Transverse colon (tissue), 4 donors: ENCODE measurements around the gene GFRA1. TPM values are rescaled to one million over a fixed set of nuclear protein-coding genes. Genes with fewer than 3 reads are reported as not detected.

Source experiments
- DNase-seq: peaks from one replicate; pipeline ENCODE4 v3.0.0-alpha.2; 2019
- H3K27ac ChIP-seq, 4 donors: fragments of 200-600 bp; sonication (generic); 2 replicates each; pipeline ENCODE4 v1.5.1; 2016 to 2018; ENCODE audit warnings: inconsistent platforms in 4 of 4
- H3K27me3 ChIP-seq: fragments of 200-600 bp; sonication (generic); 2 replicates; pipeline ENCODE4 v1.5.1; 2017; ENCODE audit warnings: inconsistent platforms
- H3K36me3 ChIP-seq, 4 donors: fragments of 200-600 bp; sonication (generic); 2 replicates each; pipeline ENCODE4 v1.5.1; 2017 to 2019; ENCODE audit warnings: inconsistent platforms in 4 of 4
- H3K4me1 ChIP-seq, 4 donors: fragments of 200-600 bp; sonication (generic); 2 replicates each; pipeline ENCODE4 v1.5.1; 2017 to 2020; ENCODE audit warnings: inconsistent platforms in 4 of 4
- H3K4me3 ChIP-seq, 4 donors: fragments of 200-600 bp; sonication (generic); 1 replicate in 1 of 4; 2 replicates in 3 of 4; pipeline versions ENCODE4 v1.5.1 to v1.6.1; 2017 to 2019; ENCODE audit warnings: inconsistent platforms in 4 of 4
- H3K9me3 ChIP-seq, 2 donors: fragments of 200-600 bp; sonication (generic); 2 replicates each; pipeline ENCODE4 v1.5.1; 2017 to 2019; ENCODE audit warnings: inconsistent platforms in 2 of 2
- EP300 ChIP-seq: sonication (generic); formaldehyde crosslinking; IDR thresholded peaks from one replicate; pipeline ENCODE4 v1.6.1; 2017; ENCODE audit warnings: antibody characterized with exemption, low read depth
- POLR2A ChIP-seq: fragments of 450-650 bp; IDR thresholded peaks from one replicate; pipeline ENCODE4 v1.6.1; 2016; ENCODE audit warnings: antibody characterized with exemption, mild to moderate bottlenecking, moderate library complexity
- POLR2AphosphoS5 ChIP-seq, 3 donors: sonication (generic); formaldehyde crosslinking; IDR thresholded peaks; one replicate each; pipeline ENCODE4 v1.6.1; 2016; ENCODE audit warnings: antibody characterized with exemption in 3 of 3
- WGBS, 2 donors: methylation state at CpG; one replicate each; pipeline ENCODE4 v1.1.5; 2018; ENCODE audit warnings: low coverage in 1 of 2; 5-methylcytosine and 5-hydroxymethylcytosine counted together
- in situ Hi-C, 4 donors: fragments of 200-750 bp; cut with MboI; loops; one replicate each; pipeline versions ENCODE4 v1.15.0 to v1.15.1; 2017; ENCODE audit warnings: low sequenced_read_pairs in 3 of 4, low pct_ligation_motif_present in 1 of 4, low pct_unique_long_range_greater_than_20kb in 1 of 4
- intact Hi-C: fragments of 100-400 bp; cut with DNase I; formaldehyde crosslinking; loops from one replicate; pipeline ENCODE4 v1.15.1; 2023; ENCODE audit warnings: low total_unique reads
- total RNA-seq, 4 donors: library from RNA; depleted of rRNA; stranded (reverse); fragments of >200 nt; gene quantifications; one replicate each; pipeline ENCODE4 v1.1.0, GENCODE V29; 2016
- TF ChIP-seq, protein P1 (sequence below), 5 experiments: fragments of 200-600 bp in 3 of 5; fragments of 450-650 bp in 2 of 5; sonication (generic) in 3 of 5; IDR thresholded peaks; 1 replicate in 2 of 5; 2 replicates in 3 of 5; pipeline ENCODE4 v1.5.1; 2016 to 2017; ENCODE audit warnings: antibody characterized with exemption in 5 of 5, inconsistent platforms in 3 of 5, mild to moderate bottlenecking in 2 of 5, moderate library complexity in 1 of 5

Gene GFRA1
- total RNA-seq, 4 donors from 2014 or later: 12.0 to 32.8 (median 17.3) TPM

DNA sequence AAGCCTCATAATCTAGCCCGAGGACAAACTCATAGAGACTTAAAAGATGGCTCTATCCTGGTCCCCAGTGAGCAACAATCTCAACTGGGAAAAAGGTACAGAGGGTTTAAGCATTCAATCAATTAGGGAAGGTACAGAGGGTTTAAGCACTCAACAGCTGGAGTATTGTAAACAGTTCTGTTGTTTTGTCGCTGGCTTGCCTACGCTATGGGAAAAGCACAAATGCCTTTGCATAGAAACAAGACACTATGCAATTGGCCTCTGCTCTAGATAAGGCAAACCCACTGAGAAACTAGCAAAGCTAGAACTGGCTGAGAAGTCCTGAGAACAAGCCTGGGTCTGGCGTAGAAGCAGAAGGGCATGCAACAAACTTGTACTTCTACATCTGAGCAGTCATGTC lies 69.3 kb downstream of the GFRA1 start:
- no peak for TF ChIP-seq POLR2A
- no peak for TF ChIP-seq EP300
- TF ChIP-seq, protein P1, sequence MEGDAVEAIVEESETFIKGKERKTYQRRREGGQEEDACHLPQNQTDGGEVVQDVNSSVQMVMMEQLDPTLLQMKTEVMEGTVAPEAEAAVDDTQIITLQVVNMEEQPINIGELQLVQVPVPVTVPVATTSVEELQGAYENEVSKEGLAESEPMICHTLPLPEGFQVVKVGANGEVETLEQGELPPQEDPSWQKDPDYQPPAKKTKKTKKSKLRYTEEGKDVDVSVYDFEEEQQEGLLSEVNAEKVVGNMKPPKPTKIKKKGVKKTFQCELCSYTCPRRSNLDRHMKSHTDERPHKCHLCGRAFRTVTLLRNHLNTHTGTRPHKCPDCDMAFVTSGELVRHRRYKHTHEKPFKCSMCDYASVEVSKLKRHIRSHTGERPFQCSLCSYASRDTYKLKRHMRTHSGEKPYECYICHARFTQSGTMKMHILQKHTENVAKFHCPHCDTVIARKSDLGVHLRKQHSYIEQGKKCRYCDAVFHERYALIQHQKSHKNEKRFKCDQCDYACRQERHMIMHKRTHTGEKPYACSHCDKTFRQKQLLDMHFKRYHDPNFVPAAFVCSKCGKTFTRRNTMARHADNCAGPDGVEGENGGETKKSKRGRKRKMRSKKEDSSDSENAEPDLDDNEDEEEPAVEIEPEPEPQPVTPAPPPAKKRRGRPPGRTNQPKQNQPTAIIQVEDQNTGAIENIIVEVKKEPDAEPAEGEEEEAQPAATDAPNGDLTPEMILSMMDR (IDR thresholded peaks at IDR 0.05): no peak
- TF ChIP-seq POLR2AphosphoS5 (IDR thresholded peaks at IDR 0.05): no peak
- DNase-seq: no peak
- in situ Hi-C loops: no loop called here
- H3K36me3 ChIP-seq: no peaks in the 10 kb centered on the region
- intact Hi-C loops: no loop called here
- WGBS, 2 donors: 80% methylated on average over 4 of the region's 4 CpGs; no CpG with 5 or more reads in 1 of the 2 donors
- no peaks in the 10 kb centered on the region for H3K4me1 ChIP-seq
- no peak overlapping the region for H3K27ac ChIP-seq
- no peaks in the 10 kb centered on the region for H3K9me3 ChIP-seq
- no peak overlapping the region for H3K4me3 ChIP-seq
- H3K27me3 ChIP-seq: no peaks in the 10 kb centered on the region

DNA sequence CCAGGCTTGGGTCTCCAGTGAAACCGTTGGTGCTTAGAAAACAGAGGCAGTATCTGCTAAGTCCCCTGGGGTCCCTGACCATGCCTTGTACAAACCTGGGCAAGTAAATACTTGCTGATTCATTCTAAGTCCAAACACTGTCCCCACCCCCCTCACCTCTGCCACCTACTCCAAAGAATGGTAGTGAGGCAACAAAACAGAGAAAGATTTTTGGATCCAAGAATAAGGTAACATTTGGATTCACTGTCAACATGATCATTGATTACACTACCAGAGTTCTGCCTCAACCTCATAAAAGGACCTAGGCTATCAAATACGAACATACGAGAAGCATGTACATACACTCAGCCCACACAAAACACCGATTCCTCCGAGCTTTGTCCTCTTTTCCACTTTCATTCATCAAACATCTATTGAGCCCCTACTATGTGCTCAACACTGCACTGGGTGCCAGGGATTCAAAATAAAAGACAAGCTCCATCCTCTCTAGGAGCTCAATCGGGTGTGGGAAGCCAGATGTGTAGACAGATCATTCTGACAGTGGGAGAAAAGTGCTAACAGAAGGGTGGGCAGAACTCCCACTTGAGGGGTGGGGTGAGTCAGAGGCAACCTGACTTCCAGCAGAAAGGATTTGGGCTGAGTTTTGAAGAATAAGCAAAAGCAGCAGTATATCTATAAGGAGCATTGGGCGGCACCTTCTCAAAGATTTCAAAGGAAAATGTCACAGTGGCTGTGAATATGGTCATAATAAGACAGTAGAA lies 71.2 kb downstream of the GFRA1 start:
- Histone ChIP-seq H3K27ac (no peak overlapping the region), H3K9me3 (no peaks in the 10 kb centered on the region), H3K4me3 (no peak overlapping the region), H3K27me3 (no peaks in the 10 kb centered on the region), H3K36me3 (no peaks in the 10 kb centered on the region), H3K4me1 (no peaks in the 10 kb centered on the region)
- in situ Hi-C loops: no loop called here
- intact Hi-C loops: no loop called here
- 88 to 91% methylated on average over 6 to 7 of the region's 7 CpGs for WGBS, 2 donors
- no peak for DNase-seq
- TF ChIP-seq, protein P1 (IDR thresholded peaks at IDR 0.05): no peak
- TF ChIP-seq POLR2AphosphoS5 (IDR thresholded peaks at IDR 0.05): no peak
- no peak for TF ChIP-seq POLR2A
- no peak for TF ChIP-seq EP300

DNA sequence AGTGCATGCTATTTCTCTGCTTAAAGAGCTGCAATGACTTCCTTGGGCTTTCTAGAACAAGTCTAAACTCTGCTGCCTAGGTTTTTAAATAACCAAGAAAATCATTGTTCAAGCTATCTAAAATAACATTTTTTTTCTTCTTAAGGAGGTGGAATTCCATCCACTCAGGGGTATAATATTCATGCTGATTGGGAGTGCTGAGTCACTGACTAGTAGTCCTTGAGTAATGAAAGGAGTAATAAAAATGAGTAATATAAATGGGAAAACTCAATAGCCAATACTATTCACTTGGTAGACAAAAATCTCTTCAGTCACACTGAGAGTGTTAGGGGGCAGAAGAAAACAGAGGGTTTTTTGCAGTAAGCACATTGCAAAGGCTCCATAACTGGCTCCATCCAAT lies 72.0 kb downstream of the GFRA1 start:
- no peak for TF ChIP-seq POLR2A
- Histone ChIP-seq H3K27ac (no peak overlapping the region), H3K9me3 (no peaks in the 10 kb centered on the region), H3K4me1 (no peaks in the 10 kb centered on the region), H3K27me3 (no peaks in the 10 kb centered on the region), H3K4me3 (no peak overlapping the region), H3K36me3 (no peaks in the 10 kb centered on the region)
- DNase-seq: no peak
- in situ Hi-C loops: no loop called here
- intact Hi-C loops: no loop called here

DNA sequence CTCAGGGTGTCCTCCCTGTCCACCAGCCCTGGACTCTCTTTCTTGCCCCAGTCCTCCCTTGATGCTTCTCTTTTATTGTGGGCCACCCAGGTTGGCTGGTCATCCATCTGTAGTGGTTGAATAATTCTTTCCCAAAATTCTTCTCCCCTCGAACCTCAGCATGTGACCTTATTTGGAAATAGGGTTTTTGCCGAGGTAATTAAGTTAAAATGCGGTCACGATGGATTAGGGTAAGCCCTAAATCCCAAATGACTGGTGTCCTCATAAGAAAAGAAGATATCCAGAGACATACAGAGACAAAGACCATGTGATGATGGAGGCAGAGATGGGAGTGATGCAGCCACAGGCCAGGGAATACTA lies 74.3 kb downstream of the GFRA1 start:
- TF ChIP-seq POLR2A (no peak), POLR2AphosphoS5 (IDR thresholded peaks at IDR 0.05) (no peak), EP300 (no peak)
- TF ChIP-seq, protein P1 (IDR thresholded peaks at IDR 0.05): no peak
- Histone ChIP-seq H3K27ac (no peak overlapping the region), H3K9me3 (peaks cover 0 to 5% of the 10 kb centered on the region in 2 donors), H3K4me3 (no peak overlapping the region), H3K27me3 (no peaks in the 10 kb centered on the region), H3K4me1 (no peaks in the 10 kb centered on the region), H3K36me3 (no peaks in the 10 kb centered on the region)
- WGBS, 2 donors: 20 to 62% methylated on average over 1 to 4 of the region's 4 CpGs
- DNase-seq: no peak
- in situ Hi-C loops: no loop called here
- intact Hi-C loops: no loop called here
